Neural progenitor cell (in vitro differentiated cells): ENCODE results near the gene YWHAB.

Experiments
- EZH2 ChIP-seq: fragments of 200-600 bp; sonication (generic); IDR thresholded peaks from 2 replicates; pipeline ENCODE4 v1.6.1; 2017; ENCODE audit warnings: antibody characterized with exemption, mild to moderate bottlenecking, moderate library complexity
- TF ChIP-seq, protein P1 (sequence below): fragments of 200-600 bp; sonication (generic); IDR thresholded peaks from 2 replicates; pipeline ENCODE4 v1.5.1; 2017; ENCODE audit warnings: antibody characterized with exemption, mild to moderate bottlenecking

DNA sequence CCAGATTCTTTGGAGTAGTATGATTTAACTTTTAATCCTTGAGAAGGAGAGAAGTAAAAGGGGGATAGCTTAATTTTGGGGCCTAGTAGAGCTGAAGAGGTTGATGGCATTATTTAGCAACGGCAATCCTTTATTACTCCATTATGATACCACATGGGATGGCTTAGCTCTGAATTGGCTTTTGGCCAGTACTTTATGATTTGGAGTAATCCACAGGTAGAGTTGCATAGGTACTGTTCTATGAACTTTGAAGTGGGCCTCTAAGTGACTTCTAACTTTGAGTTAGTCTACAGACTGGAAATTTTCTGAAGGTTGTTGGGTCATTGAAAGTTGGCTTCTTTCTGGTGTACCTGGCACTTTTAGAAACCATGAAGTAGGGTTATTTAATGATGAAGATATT is 11.6 kb downstream of the YWHAB start:
- TF ChIP-seq EZH2 = no peak
- TF ChIP-seq, protein P1, sequence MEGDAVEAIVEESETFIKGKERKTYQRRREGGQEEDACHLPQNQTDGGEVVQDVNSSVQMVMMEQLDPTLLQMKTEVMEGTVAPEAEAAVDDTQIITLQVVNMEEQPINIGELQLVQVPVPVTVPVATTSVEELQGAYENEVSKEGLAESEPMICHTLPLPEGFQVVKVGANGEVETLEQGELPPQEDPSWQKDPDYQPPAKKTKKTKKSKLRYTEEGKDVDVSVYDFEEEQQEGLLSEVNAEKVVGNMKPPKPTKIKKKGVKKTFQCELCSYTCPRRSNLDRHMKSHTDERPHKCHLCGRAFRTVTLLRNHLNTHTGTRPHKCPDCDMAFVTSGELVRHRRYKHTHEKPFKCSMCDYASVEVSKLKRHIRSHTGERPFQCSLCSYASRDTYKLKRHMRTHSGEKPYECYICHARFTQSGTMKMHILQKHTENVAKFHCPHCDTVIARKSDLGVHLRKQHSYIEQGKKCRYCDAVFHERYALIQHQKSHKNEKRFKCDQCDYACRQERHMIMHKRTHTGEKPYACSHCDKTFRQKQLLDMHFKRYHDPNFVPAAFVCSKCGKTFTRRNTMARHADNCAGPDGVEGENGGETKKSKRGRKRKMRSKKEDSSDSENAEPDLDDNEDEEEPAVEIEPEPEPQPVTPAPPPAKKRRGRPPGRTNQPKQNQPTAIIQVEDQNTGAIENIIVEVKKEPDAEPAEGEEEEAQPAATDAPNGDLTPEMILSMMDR = no peak
